GM23338 (cell line): ENCODE results near the gene PSMA7. TPM values are rescaled to one million over a fixed set of nuclear protein-coding genes. Genes with fewer than 3 reads are reported as not detected.

Source experiments
- ATAC-seq: fragments of 200-7000 bp; cut with Tn5 transposase; 3 replicates; pipeline ENCODE4 v1.9.1; 2020
- DNase-seq: peaks from one replicate; pipeline ENCODE4 v3.0.0-alpha.2; 2015; ENCODE audit warnings: low spot score
- H2AFZ ChIP-seq: fragments of 200-600 bp; sonication (generic); 2 replicates; pipeline ENCODE4 v1.8.0; 2016; ENCODE audit warnings: antibody characterized with exemption, mild to moderate bottlenecking, moderate library complexity
- H3F3A ChIP-seq: fragments of 200-600 bp; sonication (generic); replicated peaks from 2 replicates; pipeline ENCODE4 v1.8.0; 2017; ENCODE audit warnings: antibody characterized with exemption, mixed run types, low read depth
- H3K27ac ChIP-seq: fragments of 200-600 bp; sonication (generic); 2 replicates; pipeline ENCODE4 v1.6.1; 2016; ENCODE audit warnings: low read depth
- H3K27me3 ChIP-seq: fragments of 200-600 bp; sonication (generic); 2 replicates; pipeline ENCODE4 v1.8.0; 2016; ENCODE audit warnings: mild to moderate bottlenecking, mixed run types, moderate library complexity; ENCODE audit not compliant: insufficient read depth
- H3K36me3 ChIP-seq: fragments of 200-600 bp; sonication (generic); 2 replicates; pipeline ENCODE4 v1.8.0; 2016; ENCODE audit warnings: mild to moderate bottlenecking; ENCODE audit not compliant: insufficient read depth
- H3K4me1 ChIP-seq: fragments of 200-600 bp; sonication (generic); 2 replicates; pipeline ENCODE4 v1.8.0; 2016; ENCODE audit warnings: mild to moderate bottlenecking, moderate library complexity; ENCODE audit not compliant: insufficient read depth
- H3K4me2 ChIP-seq: fragments of 200-600 bp; sonication (generic); 2 replicates; pipeline ENCODE4 v1.7.1; 2017; ENCODE audit warnings: mixed run types
- H3K4me3 ChIP-seq: fragments of 200-600 bp; sonication (generic); 2 replicates; pipeline ENCODE4 v1.6.1; 2016; ENCODE audit warnings: mixed run types
- H3K79me2 ChIP-seq: fragments of 200-600 bp; sonication (generic); replicated peaks from 2 replicates; pipeline ENCODE4 v1.8.0; 2017; ENCODE audit warnings: mild to moderate bottlenecking; ENCODE audit not compliant: insufficient read depth
- H3K9me2 ChIP-seq: fragments of 200-600 bp; sonication (generic); 2 replicates; pipeline ENCODE4 v1.8.0; 2017; ENCODE audit not compliant: insufficient read depth
- H4K20me1 ChIP-seq: fragments of 200-600 bp; sonication (generic); replicated peaks from 2 replicates; pipeline ENCODE4 v1.8.0; 2017; ENCODE audit warnings: mild to moderate bottlenecking; ENCODE audit not compliant: insufficient read depth
- H3K27ac Mint-ChIP-seq: 2 replicates; pipeline ENCODE4 v1.8.0; 2020; ENCODE audit warnings: inconsistent platforms, mild to moderate bottlenecking, moderate library complexity, mixed read lengths
- H3K27me3 Mint-ChIP-seq: 3 replicates; pipeline ENCODE4 v1.8.0; 2022; ENCODE audit warnings: low read depth, mild to moderate bottlenecking, moderate library complexity, mixed read lengths, inconsistent platforms; ENCODE audit not compliant: insufficient read depth, poor library complexity
- H3K36me3 Mint-ChIP-seq: 3 replicates; pipeline ENCODE4 v1.8.0; 2021; ENCODE audit warnings: low read depth, mild to moderate bottlenecking, inconsistent platforms, moderate library complexity, mixed read lengths
- H3K4me1 Mint-ChIP-seq: 3 replicates; pipeline ENCODE4 v1.8.0; 2020; ENCODE audit warnings: mild to moderate bottlenecking, inconsistent platforms, mixed read lengths
- H3K4me3 Mint-ChIP-seq: 3 replicates; pipeline ENCODE4 v1.8.0; 2021; ENCODE audit warnings: moderate library complexity, mild to moderate bottlenecking, inconsistent platforms, mixed read lengths
- H3K9me3 Mint-ChIP-seq: 3 replicates; pipeline ENCODE4 v1.8.0; 2020; ENCODE audit warnings: moderate library complexity, mild to moderate bottlenecking, inconsistent platforms, mixed read lengths
- EZH2 ChIP-seq: fragments of 200-600 bp; sonication (generic); IDR thresholded peaks from one replicate; pipeline ENCODE4 v1.8.0; 2017; ENCODE audit warnings: antibody characterized with exemption, mild to moderate bottlenecking, low read depth; ENCODE audit not compliant: unreplicated experiment
- EZH2phosphoT487 ChIP-seq: fragments of 200-600 bp; sonication (generic); IDR thresholded peaks from one replicate; pipeline ENCODE4 v1.8.1; 2018; ENCODE audit warnings: antibody characterized with exemption; ENCODE audit not compliant: unreplicated experiment
- JUNB ChIP-seq: IDR thresholded peaks from one replicate; pipeline ENCODE4 v1.6.1; 2016; ENCODE audit warnings: antibody characterized with exemption; ENCODE audit not compliant: unreplicated experiment
- NANOG ChIP-seq: IDR thresholded peaks from 2 replicates; pipeline ENCODE4 v1.6.1; 2016; ENCODE audit warnings: antibody characterized with exemption, borderline replicate concordance
- REST ChIP-seq: IDR thresholded peaks from one replicate; pipeline ENCODE4 v1.6.1; 2018; ENCODE audit warnings: antibody characterized with exemption; ENCODE audit not compliant: unreplicated experiment
- STAT1 ChIP-seq: IDR thresholded peaks from one replicate; pipeline ENCODE4 v1.6.1; 2016; ENCODE audit warnings: antibody characterized with exemption; ENCODE audit not compliant: unreplicated experiment
- ZNF114 ChIP-seq: fragments of 250-450 bp; sonication (Bioruptor Pico); IDR thresholded peaks from 2 replicates; pipeline ENCODE4 v1.5.0; 2020; ENCODE audit warnings: mild to moderate bottlenecking, moderate library complexity
- polyA plus RNA-seq: library from polyadenylated mRNA; unstranded; fragments of >200 nt; fragmentation: Nextera tagmentation; extraction: Ambion mirVana; gene quantifications from 2 replicates; pipeline ENCODE4 v1.2.1, GENCODE V29; 2016
- total RNA-seq: library from RNA; depleted of rRNA; stranded (reverse); fragments of >200 nt; shearing (Covaris generic); gene quantifications from 2 replicates; pipeline ENCODE4 v1.2.3, GENCODE V29; 2014
- TF ChIP-seq, protein P1 (sequence below), 2 experiments: fragments of 200-600 bp in 1 of 2; sonication (generic) in 1 of 2; conservative IDR thresholded peaks; 2 replicates each; pipeline versions ENCODE4 v1.5.1 to v1.6.1; 2016 to 2017; ENCODE audit warnings: antibody characterized with exemption in 2 of 2, low read depth in 2 of 2, mild to moderate bottlenecking in 2 of 2, moderate library complexity in 1 of 2
- TF ChIP-seq, protein P2 (sequence below): fragments of 250-450 bp; sonication (Bioruptor Pico); IDR thresholded peaks from 2 replicates; pipeline ENCODE4 v1.5.0; 2020; ENCODE audit warnings: mild to moderate bottlenecking, moderate library complexity

The PSMA7 gene
- total and polyA plus RNA-seq, 2 experiments from 2014 or later, result 357 to 628 TPM

DNA sequence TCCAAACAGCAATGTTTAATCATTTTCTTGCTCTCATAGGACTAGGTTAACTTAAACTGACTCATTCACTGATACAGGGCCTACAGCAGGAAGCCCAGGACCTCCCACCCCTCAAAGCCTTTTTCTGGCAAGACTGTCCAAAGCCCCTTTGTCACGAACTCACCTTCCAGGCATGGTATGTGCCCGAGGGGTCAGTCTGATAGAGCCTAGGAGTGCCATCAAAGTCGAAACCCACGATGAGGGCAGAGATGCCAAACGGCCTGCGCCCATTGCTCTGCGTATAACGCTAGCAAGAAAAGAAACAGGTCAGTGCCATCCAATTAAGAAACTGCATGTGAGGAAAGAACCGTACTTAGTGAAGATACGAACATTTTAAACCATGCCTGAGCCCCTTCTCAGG, 4.3 kb downstream of the PSMA7 start:
- ATAC-seq, result no peak
- Mint-ChIP-seq H3K4me3 (no peak overlapping the region; the same call in 2 of the 3 replicates), H3K36me3 (peaks cover 81% of the 10 kb centered on the region), H3K27me3 (peaks cover 17% of the 10 kb centered on the region), H3K4me1 (peaks cover 13% of the 10 kb centered on the region; the same call in 2 of the 3 replicates), H3K9me3 (no peaks in the 10 kb centered on the region), H3K27ac (no peak overlapping the region)
- no peak overlapping the region for H3K4me3 ChIP-seq
- H3K36me3 ChIP-seq, result peaks cover 55% of the 10 kb centered on the region
- H4K20me1 ChIP-seq, result peaks cover 58% of the 10 kb centered on the region
- no peaks in the 10 kb centered on the region for H3K9me2 ChIP-seq
- peaks cover 42% of the 10 kb centered on the region for H3K79me2 ChIP-seq
- H3K27me3 ChIP-seq, result no peaks in the 10 kb centered on the region
- no peak for DNase-seq
- H3K4me1 ChIP-seq, result no peaks in the 10 kb centered on the region; the same call in 1 of the 2 replicates
- no peak overlapping the region for H3K4me2 ChIP-seq
- peak overlapping the region; percentile 59; the same call in 1 of the 2 replicates for H3K27ac ChIP-seq
- no peak overlapping the region for H2AFZ ChIP-seq
- H3F3A ChIP-seq, result peaks cover 35% of the 10 kb centered on the region
- no peak for TF ChIP-seq NANOG
- TF ChIP-seq JUNB, result no peak
- TF ChIP-seq EZH2phosphoT487, result no peak
- TF ChIP-seq, protein P1, sequence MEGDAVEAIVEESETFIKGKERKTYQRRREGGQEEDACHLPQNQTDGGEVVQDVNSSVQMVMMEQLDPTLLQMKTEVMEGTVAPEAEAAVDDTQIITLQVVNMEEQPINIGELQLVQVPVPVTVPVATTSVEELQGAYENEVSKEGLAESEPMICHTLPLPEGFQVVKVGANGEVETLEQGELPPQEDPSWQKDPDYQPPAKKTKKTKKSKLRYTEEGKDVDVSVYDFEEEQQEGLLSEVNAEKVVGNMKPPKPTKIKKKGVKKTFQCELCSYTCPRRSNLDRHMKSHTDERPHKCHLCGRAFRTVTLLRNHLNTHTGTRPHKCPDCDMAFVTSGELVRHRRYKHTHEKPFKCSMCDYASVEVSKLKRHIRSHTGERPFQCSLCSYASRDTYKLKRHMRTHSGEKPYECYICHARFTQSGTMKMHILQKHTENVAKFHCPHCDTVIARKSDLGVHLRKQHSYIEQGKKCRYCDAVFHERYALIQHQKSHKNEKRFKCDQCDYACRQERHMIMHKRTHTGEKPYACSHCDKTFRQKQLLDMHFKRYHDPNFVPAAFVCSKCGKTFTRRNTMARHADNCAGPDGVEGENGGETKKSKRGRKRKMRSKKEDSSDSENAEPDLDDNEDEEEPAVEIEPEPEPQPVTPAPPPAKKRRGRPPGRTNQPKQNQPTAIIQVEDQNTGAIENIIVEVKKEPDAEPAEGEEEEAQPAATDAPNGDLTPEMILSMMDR (conservative IDR thresholded peaks at IDR 0.05; ENCODE audit: low read depth in 2 of 2), result no peak
- no peak for TF ChIP-seq ZNF114
- TF ChIP-seq REST, result no peak
- TF ChIP-seq, protein P2, sequence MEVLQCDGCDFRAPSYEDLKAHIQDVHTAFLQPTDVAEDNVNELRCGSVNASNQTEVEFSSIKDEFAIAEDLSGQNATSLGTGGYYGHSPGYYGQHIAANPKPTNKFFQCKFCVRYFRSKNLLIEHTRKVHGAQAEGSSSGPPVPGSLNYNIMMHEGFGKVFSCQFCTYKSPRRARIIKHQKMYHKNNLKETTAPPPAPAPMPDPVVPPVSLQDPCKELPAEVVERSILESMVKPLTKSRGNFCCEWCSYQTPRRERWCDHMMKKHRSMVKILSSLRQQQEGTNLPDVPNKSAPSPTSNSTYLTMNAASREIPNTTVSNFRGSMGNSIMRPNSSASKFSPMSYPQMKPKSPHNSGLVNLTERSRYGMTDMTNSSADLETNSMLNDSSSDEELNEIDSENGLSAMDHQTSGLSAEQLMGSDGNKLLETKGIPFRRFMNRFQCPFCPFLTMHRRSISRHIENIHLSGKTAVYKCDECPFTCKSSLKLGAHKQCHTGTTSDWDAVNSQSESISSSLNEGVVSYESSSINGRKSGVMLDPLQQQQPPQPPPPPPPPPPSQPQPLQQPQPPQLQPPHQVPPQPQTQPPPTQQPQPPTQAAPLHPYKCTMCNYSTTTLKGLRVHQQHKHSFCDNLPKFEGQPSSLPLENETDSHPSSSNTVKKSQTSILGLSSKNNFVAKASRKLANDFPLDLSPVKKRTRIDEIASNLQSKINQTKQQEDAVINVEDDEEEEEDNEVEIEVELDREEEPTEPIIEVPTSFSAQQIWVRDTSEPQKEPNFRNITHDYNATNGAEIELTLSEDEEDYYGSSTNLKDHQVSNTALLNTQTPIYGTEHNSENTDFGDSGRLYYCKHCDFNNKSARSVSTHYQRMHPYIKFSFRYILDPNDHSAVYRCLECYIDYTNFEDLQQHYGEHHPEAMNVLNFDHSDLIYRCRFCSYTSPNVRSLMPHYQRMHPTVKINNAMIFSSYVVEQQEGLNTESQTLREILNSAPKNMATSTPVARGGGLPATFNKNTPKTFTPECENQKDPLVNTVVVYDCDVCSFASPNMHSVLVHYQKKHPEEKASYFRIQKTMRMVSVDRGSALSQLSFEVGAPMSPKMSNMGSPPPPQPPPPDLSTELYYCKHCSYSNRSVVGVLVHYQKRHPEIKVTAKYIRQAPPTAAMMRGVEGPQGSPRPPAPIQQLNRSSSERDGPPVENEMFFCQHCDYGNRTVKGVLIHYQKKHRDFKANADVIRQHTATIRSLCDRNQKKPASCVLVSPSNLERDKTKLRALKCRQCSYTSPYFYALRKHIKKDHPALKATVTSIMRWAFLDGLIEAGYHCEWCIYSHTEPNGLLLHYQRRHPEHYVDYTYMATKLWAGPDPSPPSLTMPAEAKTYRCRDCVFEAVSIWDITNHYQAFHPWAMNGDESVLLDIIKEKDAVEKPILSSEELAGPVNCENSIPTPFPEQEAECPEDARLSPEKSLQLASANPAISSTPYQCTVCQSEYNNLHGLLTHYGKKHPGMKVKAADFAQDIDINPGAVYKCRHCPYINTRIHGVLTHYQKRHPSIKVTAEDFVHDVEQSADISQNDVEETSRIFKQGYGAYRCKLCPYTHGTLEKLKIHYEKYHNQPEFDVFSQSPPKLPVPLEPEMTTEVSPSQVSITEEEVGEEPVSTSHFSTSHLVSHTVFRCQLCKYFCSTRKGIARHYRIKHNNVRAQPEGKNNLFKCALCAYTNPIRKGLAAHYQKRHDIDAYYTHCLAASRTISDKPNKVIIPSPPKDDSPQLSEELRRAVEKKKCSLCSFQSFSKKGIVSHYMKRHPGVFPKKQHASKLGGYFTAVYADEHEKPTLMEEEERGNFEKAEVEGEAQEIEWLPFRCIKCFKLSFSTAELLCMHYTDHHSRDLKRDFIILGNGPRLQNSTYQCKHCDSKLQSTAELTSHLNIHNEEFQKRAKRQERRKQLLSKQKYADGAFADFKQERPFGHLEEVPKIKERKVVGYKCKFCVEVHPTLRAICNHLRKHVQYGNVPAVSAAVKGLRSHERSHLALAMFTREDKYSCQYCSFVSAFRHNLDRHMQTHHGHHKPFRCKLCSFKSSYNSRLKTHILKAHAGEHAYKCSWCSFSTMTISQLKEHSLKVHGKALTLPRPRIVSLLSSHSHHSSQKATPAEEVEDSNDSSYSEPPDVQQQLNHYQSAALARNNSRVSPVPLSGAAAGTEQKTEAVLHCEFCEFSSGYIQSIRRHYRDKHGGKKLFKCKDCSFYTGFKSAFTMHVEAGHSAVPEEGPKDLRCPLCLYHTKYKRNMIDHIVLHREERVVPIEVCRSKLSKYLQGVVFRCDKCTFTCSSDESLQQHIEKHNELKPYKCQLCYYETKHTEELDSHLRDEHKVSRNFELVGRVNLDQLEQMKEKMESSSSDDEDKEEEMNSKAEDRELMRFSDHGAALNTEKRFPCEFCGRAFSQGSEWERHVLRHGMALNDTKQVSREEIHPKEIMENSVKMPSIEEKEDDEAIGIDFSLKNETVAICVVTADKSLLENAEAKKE, result no peak
- no peak for TF ChIP-seq EZH2
- no peak for TF ChIP-seq STAT1
